Activated CD4-positive, alpha-beta T cell treated with anti-CD3 and anti-CD28 coated beads, Interleukin-2, Interleukin-6, amounts not matched to agents 100 ng/mL and 50 ng/mL, durations not matched to agents 16 hours and 8 hours (primary cell): ENCODE measurements around the gene CDC16.
"Not testable (repeated sequence)": the region's sequence is repeated elsewhere in the genome, so short reads cannot be mapped to it uniquely, and the experiment has no call there.

ENCODE experiments used
- DNase-seq: peaks from one replicate; pipeline ENCODE4 v3.0.0-alpha.2; 2020

The CDC16 gene

DNA sequence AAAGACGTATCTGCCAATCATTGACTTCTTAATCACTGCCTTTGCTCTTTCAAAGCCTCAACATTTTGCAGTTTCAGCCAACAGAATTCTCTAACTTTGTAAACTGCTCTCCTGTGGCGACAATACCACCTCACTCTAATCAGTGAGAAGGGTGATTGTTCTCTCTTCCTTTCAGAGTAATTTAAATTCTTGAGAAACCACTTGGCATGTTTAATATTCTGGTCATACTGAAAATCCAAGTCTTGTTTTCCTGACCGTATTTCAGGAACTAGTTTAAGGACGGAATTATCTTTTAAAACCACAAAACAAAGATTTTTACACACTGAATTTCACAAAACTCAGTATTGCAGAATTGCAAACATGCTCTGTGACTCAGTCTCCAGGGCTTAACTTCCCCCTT is 5.2 kb upstream of the CDC16 start:
- DNase-seq, result no peak

DNA sequence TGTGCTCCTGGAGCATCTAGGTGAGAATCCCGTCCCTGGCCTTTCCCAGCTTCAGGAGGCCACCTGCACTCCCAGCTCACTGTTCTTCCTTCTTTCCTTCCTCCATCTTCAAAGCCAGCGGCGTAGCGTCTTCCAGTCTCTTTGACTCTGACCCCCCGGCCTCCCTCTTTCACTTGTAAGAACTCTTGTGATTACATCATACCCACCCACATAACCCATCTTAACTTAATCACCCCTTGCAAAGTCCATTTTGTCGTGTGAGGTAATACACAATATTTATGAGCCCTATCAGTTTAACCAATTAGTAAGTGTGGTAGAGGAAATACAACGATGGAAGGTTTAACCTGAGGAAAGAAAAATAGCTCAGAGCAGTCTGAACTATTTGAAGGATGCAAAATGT is 4.6 kb upstream of the CDC16 start:
- DNase-seq, result no peak

DNA sequence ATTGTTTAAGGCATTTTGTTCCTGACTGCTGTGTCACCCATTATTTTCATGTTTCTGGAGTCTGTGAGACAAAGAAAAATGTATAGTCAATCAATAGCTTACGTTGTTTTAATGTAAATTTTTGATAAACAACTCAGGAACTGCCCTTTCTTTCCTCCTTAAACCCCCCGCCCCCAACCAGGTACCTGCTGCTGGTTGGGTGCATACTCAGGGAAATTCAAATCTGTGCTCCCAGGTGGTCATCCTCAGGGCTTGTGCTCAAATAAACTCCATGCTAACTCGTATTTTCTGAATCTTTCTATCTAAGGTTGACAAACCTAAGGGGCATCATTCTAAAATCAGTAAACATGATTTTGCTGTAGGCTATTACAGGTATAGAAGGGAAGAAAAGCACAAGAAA is 4.1 kb upstream of the CDC16 start:
- no peak for DNase-seq

- no peak for DNase-seq
Measured at GRCh38 chr13:114231886-114232285, 2.8 kb upstream of the CDC16 start.

DNA sequence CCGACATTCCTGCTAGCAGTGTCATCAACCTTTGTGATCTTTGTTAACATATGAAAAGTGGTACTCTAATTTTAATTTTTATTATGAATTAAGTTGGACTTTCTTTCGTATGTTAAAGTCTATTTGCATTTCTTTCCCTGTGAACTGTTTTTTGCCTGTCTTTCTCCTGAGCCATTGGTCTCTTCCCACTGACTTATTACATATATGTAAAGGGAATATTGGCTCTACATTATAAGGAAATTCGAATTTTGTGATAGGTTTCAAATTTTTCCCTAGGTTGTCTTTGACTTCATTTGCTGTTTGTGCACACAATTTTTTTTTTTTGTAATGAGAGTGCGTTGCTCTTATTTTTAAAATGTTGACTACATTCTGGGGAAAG is 442 bp upstream of the CDC16 start:
- no peak for DNase-seq

DNA sequence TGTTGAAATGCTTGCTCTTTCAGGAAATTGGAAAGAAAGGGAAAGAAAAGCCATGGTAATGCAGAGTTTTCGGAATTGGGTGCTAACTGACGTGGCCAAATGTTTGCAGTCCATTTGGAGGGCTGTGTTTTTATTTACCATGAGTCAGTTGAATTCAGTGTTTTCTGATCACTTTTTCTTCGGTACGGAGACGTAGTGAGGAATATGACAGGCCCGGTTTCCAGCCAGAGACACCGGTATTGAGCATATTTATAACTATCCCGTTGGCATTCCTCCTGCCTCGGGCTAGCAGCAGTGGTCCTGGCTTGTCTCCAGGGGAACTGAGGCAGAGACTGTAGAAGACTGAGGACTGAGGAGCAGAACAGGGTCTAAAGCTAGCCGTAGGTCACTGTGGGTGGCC is 1.0 kb downstream of the CDC16 start:
- DNase-seq, result no peak

- DNase-seq, result no peak
Measured at GRCh38 chr13:114236227-114236626, 1.5 kb downstream of the CDC16 start.

DNA sequence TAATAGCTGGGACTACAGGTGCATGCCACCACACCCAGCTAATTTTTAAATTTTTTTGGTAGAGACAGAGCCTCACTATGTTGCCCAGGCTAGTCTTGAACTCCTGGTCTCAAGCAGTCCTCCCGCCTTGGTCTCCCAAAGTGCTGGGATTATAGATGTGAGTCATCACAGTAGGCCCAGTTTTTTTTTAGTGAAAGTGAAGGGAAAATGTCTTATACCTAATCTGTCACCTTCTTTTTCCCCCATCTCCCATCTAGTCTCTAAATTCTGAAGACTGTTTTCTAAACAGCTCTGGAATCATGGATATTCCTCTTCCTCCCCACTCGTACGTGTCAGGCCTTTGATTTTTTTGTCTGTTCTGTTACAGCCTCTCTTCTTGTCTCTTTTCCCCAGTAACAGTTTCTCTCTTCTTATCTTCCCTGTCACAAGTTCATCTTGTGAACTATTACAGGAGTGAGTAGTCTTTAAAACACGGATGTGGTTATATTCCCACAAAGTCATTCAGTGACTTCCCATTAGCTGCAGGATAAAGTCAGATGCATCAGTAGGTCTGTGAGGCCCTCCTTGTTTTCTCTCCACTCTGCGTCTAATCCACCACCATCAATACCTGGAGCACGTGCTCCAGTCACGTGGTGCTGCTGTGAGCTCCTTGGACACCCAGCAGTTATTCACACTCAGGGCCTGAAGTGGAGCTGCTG is 2.9 kb downstream of the CDC16 start:
- DNase-seq, result no peak

DNA sequence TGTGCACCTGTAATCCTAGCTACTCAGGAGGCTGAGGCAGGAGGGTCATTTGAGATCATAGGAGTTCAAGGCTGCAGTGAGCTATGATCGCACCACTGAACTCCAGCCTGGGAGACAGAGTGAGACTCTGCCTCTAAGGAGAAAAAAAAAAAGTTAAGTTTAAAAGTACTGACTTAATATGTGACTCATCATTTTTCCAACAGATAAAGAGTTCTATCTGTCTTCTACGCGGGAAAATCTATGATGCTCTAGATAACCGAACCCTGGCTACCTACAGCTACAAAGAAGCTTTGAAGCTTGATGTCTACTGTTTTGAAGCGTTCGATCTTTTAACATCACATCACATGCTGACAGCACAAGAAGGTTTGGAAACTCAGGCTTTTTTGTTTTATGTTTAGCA is 7.2 kb downstream of the CDC16 start:
- no peak for DNase-seq

DNA sequence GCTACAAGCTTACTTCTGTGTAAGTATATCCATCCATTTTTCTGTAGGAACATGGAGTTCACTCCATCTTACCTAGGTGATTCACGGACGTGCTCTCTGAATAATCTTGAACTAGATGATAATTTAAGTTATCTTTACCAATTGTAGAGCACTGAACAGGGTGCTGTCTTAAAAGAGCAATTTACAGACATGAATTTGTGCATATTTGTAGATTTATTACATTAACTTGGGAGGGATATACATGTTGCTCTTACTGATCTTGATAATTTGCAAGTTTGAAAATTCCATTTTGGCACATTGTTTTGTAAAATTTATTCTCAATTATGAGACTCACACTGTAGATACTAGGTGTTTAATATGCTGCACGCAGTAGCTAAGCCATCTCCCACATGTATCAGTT is 9.3 kb downstream of the CDC16 start:
- DNase-seq, result no peak

DNA sequence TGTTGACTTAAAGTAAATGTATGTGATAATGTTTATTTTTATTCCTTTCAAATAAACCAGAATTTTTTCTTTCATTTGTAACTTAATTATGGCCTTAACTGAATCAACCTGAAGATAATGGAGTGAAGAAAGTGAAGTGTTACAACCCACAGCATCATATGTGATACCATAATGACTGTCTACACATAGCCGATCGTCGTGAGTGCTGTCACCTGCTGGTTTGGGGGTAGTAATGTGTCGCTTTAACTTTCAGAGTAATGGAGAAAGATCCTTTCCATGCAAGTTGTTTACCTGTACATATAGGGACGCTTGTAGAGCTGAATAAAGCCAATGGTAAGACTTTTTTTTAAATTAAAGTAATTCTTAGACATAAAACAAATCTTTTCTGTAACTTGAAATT is 9.9 kb downstream of the CDC16 start:
- no peak for DNase-seq

DNA sequence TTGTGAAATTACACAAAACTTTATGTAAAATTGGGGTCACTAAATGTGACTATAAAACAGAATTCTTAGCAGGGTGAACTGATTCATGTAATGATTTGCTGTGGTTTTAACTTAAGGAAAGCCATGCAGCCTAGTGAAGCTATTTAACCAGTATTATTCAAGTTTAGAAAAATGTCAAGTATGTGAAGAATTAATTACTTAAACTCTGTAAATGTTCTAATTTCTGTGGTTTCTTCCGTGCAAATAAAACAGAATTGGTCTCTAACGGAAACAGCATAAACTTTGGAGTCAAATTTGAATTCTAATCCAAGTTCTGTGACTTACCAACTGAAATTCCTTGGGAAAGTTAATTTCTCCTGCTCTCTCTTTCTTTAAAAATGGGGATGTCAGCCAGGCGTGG is 13.3 kb downstream of the CDC16 start:
- DNase-seq, result no peak

DNA sequence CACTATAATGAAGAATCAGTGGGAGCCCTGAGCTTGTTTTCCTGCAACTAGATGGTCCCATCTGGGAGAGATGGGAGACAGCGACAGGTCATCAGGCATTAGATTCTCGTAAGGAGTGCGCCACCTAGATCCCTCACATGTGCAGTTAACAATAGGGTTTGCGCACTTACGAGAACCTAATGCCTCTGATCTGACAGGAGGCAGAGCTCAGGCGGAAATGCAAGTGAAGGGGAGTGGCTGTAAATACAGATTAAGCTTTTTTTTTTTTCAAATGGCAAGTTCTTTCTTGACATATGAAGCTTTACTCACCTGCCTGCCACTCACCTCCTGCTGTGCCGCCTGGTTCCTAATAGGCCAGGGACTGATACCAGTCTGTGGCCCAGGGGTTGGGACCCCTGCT is 14.4 kb downstream of the CDC16 start:
- no peak for DNase-seq

DNA sequence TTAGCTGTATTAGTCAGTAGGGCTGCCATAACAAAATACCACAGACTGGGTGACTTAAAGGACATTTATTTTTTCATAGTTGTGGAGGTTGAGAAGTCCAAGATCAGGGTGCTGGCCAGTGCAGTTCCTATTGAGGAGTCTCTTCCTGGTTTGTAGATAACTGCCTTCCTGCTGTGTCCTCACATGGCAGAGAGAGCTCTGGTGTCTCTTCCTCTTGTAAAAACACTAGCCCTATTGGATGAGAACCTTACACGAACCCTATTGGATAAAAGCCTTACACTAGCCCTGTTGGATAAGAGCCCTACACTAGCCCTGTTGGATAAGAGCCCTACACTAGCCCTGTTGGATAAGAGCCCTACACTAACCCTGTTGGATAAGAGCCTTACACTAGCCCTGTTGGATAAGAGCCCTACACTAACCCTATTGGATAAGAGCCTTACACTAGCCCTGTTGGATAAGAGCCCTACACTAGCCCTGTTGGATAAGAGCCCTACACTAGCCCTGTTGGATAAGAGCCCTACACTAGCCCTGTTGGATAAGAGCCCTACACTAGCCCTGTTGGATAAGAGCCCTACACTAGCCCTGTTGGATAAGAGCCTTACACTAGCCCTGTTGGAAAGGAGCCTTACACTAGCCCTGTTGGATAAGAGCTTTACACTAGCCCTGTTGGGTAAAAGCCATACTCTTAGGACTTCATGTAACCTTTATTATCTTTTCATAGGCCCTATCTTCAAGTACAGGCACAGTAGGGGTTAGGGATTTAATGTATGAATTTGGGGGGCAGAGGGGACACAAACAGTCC is 17.1 kb downstream of the CDC16 start:
- DNase-seq, result not testable (repeated sequence)

- no peak for DNase-seq
Measured at GRCh38 chr13:114256547-114256946, 21.9 kb downstream of the CDC16 start.

- no peak for DNase-seq
Measured at GRCh38 chr13:114257014-114257413, 22.3 kb downstream of the CDC16 start.

DNA sequence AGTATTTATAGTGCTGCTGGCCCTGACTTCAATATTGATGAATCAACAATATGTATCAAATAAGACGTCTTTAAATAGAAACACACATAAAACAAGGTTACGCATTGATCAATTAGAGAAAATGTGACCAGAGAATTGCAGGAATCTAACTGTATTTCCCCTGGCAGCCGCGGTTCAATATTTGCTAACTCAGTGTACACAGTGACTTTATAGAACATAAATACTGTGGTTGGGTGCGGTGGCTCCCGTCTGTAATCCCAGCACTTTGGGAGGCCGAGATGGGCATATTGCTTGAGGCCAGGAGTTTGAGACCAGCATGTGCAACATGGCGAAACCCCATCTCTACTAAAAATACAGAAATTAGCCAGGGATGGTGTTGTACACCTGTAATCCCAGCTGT is 23.9 kb downstream of the CDC16 start:
- no peak for DNase-seq

DNA sequence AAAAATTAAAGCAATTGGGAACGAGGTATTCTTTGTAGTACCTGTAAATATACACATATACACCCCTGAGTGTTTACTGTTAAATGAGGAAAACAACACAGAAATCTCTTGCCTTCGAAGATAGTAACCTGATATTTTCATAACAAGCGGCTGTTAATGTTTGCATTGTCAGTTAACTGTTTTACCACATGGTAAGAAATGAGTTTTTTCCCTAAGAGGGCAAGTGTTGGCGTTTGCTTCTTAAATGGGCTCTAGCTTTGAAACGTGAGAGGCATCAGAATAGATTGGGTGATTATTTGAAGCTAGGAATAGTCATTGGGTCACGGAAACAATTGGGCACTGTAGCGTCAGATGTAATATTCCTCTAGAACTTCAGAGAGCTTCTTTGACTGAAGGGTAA is 24.7 kb downstream of the CDC16 start:
- DNase-seq, result no peak

DNA sequence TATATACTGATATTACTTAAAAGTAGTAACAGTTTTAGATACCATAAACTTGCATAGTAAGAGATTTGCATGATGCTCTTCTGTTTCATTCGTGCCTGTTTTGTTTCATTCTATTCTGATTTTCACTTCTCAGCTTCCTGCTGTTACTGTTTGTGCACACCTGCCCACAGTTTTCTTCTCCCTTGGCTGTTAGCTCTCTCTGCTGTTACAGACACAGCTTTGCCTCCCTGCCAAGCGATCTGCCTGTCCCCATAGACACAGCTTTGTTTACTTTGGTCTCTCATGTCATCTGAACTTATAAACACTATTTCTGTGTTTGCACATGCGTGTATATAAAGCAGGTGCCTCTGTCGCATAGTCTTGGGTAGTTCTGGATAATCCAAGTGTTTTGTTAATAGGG is 25.3 kb downstream of the CDC16 start:
- no peak for DNase-seq

GRCh38 chr13:114260814-114261213 is 26.1 kb downstream of the CDC16 start:
- no peak for DNase-seq

DNA sequence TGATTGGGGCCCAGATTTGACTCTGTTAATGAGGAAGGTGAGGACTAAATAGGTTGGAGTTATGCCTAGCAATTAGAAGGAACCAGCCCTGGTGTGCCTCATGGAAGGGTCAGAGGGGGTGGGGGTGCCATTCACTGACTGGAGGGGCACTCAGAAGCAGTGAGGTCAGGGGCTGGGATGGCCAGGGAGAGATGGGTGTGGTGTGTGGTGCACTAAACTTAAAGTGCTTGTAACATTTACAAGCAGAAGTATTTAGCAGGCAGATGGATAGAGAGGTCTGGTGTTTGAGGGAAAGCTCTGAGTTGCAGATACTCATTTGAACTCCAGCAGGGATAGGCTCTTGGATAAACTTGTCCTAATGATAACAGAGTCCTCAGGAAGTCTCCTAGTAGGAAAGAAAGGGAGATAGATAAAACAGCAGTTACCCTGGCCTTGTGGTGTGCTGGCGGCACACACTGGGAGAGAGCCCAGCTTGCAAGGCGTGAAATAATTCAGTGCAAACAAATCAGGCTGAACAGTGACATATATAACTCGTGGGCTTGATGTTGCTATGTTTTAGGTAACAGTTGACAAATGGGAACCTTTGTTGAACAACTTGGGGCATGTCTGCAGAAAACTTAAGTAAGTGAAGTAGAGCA is 26.8 kb downstream of the CDC16 start:
- no peak for DNase-seq

GRCh38 chr13:114263578-114263977 is 28.9 kb downstream of the CDC16 start:
- DNase-seq, result peak; percentile 23

- not testable (repeated sequence) for DNase-seq
Measured at GRCh38 chr13:114264313-114264712, 29.6 kb downstream of the CDC16 start.

- no peak for DNase-seq
Measured at GRCh38 chr13:114264886-114265611, 30.4 kb downstream of the CDC16 start.
